RKO (cell line): ENCODE results near the gene ASAP2.

Experiments used
- DNase-seq: peaks from one replicate; pipeline ENCODE4 v3.0.0-alpha.2; 2016; ENCODE audit warnings: low spot score

Gene ASAP2

DNA sequence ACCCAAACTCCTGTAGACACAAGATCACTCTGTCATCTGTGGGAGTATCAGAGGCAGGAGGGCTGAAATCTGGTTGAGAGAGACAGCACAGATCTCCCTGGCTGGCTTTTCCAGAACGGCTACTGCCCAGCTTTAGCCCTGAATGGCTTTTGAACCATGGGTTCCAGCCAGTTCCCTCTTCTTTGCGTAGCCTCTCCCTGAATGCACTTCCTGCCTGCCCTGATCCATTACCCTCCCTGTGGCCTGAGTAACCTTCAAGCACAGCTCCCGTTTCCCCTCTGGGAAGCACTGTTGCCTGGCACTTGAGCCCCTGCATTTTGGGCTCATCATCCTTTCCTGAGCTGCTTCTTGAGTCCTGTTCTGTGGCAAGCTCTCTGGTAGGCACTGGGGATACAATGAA lies 68.8 kb downstream of the ASAP2 start:
- DNase-seq, result no peak

DNA sequence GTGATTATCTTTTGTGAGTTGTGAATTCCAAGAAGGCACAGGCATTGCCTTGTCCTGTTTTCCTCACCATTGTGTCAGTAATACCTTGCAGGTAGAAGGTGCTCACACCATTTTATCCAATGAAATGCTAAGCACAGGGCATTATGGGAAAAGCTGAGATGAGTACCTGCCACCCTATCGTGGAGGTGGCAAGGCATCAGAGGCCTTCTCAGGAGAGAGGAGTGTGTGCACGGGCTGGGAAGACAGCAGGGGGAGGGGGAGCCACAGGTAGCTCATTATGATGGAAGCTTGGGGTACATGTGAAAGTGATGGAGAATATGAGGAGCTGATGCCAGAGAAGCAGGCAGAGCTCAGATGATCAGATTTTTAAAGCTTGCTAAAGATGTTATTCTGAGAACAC lies 69.5 kb downstream of the ASAP2 start:
- no peak for DNase-seq

DNA sequence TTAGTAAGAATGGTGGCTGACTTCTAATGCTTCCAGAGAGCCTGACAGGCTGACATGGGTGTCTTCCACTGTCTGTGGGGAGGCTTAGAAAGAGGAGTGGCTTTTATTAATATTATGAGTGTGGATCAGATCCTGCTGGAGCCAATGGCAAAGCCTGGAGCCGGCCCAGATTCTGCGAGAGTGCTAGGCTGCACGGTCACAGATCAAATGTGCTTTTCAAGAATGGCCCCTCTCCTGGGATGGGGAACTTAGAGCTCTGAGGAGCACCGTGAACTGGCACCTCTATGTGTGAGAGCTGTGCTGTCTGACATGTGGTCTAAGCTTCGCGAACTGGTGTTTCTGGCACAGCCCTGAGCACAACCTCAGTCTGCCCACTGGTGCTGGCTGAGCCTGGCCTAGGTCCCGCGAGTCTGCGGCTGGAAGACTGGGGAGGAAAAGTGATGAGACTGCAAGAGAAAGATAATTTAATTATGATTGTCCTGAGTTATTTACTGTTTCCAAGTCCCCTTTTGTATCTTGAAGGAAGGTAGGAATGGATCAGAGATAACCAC lies 70.4 kb downstream of the ASAP2 start:
- DNase-seq, result no peak

DNA sequence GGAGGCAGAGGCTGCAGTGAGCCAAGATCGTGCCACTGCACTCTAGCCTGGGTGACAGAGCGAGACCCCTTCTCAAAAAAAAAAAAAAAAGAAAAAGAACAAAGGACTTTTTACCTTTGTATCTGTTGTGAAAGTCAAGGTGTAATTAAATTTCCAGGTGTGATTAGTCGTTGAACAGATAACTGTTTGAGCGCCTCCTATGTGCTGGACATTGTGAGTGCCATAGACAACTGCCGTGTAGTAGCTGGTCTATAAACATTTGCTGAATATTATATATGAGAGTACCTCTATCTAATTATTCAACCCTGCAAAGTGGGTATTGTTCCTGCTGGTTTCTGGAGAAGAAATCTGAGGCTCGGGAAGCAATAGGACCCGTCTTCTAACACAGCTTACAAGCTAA lies 71.8 kb downstream of the ASAP2 start:
- DNase-seq, result no peak

DNA sequence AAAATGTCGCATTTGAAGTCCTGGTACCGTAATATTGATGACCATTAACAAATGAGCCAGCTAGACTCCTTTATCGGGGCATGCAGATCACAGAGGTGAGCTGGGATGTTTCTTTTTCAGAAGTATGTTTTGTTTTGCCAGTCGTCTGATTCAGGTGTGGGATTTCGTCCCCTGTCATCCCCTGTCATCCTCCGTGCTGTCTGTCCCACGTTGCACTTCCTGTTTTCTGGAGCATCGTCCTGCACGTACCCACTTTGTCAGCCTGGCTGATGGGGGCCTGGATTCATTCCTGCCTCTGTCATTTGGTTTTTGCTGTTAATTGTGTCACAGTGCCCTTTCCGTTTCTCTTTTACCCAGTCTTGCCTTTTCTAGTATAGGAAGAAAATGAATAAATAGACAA lies 72.8 kb downstream of the ASAP2 start:
- no peak for DNase-seq

DNA sequence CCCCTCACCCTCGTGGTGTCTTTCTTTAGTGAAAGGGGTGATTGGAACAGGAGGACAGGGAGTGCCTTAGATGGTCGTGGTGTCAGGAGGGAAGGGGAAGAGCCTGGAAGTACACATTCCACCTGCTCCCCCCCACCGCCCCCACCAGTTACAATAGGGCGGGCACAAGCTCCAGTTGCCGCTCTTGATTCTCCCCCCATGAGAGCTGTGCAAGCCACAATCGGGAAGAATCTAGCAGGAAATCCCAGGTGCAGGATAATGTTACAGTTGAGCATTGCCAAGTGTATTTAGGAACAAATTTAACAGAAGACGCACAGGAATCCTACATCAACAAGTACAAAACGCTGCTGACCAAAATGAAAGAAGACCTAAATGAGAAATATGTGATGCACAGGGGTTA lies 73.6 kb downstream of the ASAP2 start:
- DNase-seq, result no peak

DNA sequence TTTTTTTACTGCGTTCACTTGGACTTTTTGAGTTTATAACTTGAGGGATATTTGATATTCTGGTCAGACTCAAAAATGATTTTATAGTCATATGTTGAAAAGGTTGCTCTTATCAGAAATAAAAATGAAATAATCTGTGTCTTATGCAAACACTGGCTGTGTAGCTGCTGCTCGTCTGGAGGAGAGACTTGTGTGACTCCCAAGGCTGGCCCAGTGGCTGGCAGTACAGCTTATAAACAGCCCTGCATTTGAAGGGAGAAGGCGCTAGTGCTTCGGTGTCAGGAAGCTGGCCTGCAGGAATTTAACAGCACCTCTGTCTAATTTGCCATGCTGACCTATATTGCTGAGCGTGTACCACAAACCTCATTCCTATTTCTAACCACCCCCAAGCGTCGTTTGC lies 74.5 kb downstream of the ASAP2 start:
- no peak for DNase-seq

DNA sequence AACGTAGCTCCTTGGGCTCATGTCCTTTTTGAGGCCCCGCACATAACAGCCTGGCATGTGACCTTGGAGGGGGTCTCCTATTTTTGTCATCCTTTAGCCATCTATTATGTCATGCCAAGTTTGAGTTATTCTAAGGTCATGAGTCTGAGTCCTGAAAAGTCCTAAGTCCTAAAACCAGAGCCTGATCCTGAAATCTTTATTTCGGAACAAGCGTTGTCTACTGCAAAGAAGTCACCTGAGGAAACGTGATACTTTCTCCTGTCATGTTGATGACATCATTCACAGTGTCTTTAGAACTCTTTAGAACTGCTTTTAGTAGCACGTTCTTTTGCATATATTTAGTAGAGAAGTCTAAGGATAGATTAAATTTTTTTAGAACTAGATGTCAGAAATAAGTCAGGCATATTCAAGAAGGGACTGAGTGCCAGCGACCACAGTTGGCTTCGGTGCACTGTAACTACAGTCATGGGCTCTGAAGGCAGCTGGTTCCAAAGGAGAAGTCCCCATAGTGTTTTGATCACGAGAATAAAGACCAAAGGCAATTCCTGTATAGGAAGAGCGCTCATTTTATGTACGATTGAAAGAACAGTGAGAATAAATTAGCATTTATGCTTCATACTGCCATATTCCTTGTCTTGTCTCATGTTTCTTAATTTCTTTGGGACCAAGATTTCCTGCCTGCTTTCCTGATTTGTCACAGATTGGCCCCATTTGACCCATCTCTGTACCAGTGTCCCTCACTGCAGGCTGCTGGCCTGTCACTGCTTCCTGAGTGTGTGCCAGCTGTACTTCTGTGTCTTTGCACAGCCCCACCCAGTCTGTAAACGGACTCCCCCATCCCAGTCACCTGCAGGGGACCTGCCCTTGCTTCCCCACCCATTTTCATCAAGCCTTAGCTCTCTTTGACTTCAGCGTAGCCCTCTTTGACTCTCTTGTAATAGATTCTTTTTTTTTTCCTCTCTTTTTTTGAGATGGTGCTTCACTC lies 75.8 kb downstream of the ASAP2 start:
- DNase-seq, result no peak

DNA sequence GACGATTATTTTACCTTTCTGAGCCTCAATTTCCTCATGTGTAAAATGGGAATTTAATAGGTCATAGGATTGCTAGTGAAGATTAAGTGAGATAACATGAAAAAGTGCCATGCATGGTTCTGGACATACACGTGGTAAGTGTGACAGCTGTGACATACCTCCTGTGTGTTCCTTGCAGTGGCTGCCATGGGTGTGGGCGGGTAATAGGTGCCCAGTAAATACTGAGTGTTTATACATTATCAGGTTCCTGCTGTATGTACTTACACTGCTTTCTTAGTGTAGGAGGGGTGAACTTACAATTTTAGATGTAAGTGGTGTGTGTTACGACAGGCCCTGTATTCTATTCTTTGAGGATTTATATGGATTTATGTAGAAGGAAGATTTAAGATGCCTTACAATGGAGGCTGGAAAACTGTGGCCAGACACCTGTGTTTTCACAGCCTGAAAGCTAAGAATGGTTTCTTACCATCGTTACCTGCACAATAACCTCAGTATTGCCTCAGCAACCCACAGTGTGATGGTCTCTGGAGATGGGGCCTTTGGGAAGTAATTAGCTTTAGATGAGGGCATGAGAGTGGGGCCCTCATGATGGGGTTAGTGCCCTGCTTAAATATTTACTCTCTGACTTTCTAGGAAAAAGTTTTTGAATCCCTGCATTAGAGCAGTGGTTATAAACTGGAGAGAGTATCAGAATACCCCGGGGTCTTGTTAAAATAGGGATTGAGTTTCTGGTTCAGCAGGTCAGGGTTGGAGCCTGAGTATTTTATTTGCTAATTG lies 78.1 kb downstream of the ASAP2 start:
- DNase-seq, result no peak

DNA sequence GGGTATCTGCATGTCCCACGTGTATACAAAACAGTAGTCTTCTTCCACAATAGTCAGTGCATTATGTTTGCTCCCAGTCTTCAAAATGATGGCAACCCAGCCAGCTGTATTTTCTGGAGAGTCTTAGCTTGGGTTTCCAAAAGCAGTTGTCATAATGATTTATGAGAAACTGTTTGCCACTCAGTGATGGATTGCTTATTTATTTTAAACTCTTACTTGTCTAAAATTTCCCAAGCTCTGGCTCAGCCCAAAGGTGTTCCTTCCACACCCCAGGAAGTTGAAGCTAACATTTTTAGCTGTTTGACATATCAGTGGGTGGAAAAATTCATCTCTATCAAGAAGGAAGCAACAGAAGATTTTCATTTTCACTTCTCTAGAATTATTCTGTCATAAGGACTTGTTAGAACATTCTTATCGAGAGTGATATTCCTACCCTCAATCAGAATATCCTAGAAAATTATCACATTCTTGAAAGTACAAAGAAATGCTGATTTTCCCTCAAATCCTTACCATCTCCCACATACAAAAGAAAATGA lies 78.8 kb downstream of the ASAP2 start:
- DNase-seq, result no peak

DNA sequence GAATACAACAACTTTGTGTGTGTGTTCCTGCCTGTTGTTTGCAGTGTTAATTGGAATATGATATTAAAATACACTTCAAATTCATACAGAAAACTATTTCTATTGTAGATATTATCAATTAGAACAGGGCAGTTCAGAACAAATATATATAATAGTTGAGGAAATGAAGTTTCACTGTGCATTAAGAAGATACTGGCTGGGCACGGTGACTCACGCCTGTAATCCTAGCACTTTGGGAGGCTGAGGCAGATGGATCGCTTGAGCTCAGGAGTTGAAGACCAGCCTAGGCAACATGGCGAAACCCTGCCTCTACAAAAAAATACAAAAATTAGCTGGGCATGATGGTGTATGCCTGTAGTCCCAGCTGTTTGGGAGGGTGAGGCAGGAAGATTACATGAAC lies 79.3 kb downstream of the ASAP2 start:
- DNase-seq, result no peak

DNA sequence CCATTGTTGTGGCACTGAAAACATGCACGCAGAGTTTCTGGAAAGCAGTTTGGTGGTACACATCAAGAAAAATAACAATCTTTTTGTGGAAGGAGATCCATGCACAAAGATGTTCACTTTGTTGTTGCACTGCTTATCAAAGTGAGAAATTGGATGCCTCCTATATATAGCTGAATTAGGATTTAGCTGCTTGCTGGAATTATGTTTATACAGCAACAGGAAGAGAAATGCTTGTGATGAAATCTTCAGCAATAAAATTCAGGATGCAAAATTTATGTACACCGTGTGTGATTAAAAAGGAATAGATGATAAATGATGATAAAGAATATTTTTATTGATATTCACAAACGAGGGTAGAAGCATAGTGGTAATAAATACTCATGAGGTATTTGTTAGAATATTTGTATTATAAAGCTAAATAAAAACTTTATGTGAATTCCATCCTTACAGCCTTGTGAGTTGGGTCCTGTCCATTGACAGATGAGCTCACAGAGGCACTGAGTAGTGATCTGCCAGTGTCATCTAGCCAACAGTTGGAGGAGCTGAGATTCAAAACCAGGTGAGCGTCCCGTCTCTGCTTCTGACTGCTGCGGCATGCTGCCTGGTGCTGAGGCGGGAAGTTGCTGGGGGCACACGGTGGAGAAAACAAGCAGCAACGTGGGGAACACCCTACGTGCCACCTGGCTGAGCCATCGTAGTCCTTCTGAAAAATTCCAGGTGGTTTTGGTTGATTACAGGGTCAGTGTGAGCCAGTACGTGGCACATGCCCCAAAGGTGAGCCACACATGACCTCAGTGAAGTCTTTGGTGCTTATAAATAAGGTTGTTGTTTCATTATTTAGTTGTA lies 80.2 kb downstream of the ASAP2 start:
- DNase-seq, result no peak

DNA sequence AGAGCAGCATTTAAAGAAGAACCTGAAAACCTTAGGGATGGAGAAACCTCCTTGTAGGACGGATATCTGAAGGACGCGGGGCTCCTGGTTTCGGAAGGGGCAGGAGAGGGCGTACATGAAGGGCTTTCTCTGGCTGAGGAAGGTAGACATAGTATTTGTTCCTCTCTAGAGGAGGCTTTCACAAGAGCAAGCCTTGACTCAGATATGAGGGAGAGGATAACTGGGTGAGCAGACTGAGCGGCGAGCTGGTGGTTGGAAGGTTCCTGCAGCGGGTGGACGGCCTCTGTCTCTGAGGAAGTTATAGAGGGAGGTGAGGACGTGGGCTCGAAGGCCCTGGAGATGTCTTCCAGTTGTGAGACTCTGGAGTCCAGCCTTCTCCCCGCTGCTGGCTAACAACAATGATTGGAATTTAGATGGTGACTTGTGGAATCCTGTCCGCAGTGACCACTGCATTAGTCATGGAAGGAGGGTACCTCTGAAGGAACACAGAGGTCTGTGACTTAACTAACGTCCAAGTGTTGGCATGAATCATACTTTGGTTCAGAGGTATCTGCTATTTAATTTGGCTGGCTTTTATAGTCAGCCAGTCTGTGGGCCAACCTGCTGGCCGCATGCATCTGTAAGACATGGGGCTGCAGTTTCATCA lies 80.9 kb downstream of the ASAP2 start:
- peak; percentile 98 for DNase-seq

DNA sequence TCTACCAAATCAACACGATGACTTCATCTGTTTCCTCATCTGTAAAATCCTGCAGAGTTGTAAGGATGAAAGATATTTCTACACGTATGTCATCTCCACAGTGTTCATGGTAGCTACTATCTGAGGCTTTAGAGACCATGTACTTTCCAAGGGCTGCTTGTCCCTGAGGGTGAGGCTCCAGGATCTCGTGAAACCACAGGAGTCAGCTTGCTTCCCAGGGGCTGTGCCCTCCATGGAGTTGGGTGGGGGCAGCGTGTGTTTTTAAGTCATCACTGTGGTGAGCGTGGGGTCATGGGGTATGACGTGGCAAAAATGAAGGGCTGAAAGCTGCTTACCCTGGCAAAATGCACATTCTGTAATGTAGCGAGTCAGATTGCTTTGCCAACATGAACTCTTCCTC lies 81.6 kb downstream of the ASAP2 start:
- DNase-seq, result no peak

DNA sequence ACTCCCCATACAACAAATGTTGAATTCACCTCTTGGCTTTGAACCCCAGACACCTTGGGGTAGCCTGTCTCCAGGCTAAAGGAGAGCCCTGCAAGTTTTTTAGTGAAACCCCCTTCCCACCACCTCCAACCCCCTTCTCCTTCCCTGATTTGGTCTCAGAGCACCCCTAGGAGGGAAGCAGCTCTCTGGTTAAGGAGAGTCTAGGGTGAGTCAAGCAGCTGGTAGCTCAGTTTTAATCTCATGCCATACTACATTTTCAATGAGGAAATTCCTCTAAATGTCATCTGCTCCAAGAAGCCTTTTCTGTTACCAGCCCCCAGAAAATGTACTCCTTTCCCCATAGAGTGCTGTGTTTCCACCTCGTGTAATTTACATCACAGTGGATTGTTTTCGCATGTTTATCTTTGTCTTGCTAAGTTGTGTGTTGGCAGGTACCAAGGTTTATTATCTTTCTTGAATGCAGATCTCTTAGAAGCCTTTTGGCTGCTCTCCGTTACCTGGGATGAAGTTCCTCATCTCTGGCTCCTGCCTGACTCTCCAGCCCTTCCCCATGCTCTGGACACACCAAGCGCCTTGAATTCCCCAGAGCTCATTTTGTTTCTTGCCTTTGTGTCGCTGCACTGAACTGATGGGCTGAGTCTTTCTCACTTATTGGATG lies 82.2 kb downstream of the ASAP2 start:
- no peak for DNase-seq

DNA sequence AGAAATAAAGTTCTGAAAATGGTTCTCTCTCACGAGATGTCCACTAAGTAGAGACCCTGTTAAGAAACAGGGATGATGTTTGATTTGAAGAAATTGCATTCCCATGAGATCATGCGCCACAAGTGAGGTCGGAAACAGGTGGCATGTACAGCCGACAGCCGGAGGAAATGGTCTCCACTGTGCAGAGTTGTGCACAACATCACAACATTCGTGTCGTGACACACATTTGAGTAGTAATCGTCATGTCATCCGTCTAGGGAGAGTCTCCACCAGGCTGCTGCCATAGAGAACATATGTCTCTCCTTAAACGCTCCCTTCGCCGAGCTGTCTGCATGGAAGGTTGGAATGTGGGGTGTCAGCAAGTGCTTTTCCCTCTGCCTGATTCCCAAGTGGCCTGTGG lies 84.7 kb downstream of the ASAP2 start:
- DNase-seq, result no peak

DNA sequence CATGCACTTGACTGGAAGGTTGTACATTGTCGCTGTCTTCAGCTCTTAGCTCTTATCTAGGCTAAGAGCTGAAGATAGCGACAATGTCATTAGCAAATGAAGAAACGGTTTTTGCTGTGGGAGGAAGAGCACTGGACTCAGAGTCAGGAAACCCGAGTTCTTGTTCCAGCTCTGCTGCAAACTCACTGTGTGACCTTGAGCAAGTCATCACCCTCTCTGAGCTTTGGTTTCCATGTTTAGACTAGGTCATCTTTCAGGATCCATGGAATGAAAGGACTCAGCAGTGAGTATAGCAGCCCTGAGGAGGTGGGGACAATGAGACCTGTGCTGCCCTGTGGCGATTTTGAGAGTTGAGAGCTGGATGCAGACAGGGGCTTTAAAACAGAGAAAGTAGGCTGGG lies 85.3 kb downstream of the ASAP2 start:
- no peak for DNase-seq

DNA sequence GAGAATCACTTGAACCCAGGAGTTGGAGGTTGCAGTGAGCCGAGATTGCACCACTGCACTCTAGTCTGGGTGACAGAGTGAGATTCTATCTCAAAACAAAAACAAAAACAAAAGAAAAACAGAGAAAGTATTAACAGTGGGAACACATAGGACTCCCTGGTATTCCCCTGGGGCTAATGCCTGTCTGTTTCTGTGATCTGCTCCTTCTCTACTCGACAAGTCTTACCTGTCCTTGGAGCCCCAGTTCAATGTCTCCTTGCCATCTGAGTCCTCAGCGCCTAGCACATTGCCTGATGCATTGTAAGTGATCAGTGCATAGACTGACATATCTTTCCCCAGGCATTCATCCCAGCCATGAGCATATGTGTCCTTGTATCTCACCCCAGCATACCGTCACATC lies 85.8 kb downstream of the ASAP2 start:
- no peak for DNase-seq

DNA sequence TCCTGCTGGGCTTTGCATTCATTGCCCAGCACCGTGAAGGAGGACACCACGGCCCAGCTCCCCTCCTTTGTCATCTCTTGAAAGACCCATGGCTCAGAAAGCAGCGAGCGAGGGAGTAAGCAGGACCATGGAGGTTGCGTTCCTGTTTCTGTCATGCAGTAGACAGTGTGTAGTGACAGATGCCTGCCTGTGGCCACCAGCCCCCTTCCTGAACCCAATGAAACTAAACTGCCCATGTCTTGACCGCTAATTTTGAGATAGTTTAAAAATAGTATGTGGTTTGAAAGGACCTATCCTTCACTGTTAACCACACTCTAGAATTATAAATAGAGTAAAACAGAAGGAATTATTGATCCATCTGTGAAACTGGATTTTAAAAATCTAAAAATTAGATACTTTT lies 88.2 kb downstream of the ASAP2 start:
- no peak for DNase-seq

DNA sequence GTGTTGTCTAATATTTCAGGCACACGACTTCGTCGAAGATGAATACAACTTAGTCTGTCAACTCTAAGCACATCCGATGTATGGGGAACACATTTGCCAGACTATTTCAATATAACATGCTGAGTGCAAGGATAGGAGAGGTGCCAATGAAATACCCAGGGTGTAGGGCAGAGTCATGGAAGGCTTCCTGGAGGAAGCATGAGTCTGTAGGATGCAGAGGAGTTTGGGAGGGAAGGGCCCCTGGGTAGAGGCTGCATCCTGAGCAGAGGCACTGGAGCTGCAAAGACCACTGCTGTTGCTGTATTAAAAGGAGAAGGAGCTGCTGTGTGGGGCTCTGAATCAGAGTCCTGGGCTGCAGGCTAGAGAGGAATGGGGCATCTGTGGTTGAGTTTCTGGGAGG lies 89.9 kb downstream of the ASAP2 start:
- no peak for DNase-seq

DNA sequence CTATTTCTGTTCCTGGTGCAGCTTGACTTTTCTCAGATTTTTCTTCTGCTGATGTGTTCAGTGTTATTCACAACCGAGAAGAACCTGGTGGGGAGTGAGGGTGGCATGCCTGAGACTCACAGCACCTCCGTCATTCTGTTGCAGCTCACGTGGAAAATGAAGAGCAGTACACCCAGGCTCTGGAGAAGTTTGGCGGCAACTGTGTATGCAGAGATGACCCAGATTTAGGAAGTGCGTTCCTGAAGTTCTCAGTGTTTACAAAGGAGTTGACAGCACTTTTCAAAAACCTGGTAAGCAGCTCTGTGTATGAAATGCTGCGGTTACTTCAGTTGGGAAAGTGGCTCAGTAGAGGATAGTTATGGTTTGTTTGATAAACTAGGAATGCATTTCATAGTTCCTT lies 90.5 kb downstream of the ASAP2 start:
- DNase-seq, result no peak
